A549 treated with AZD9567 at 1 μM for 4 hours (cell line): ENCODE data around the gene ZBTB18. TPM values are rescaled to one million over a fixed set of nuclear protein-coding genes. Genes with fewer than 3 reads are reported as not detected.

ENCODE experiments used
- total RNA-seq: library from RNA; stranded (reverse); fragments of 200-300 nt; extraction: Qiagen RNA extraction; gene quantifications from 5 replicates; pipeline ENCODE4 v1.2.3, GENCODE V29; 2022; ENCODE audit not compliant: insufficient read depth

The ZBTB18 gene
- 3.0 to 5.0 TPM (median 4.0 TPM) in 5 replicates for total RNA-seq

DNA sequence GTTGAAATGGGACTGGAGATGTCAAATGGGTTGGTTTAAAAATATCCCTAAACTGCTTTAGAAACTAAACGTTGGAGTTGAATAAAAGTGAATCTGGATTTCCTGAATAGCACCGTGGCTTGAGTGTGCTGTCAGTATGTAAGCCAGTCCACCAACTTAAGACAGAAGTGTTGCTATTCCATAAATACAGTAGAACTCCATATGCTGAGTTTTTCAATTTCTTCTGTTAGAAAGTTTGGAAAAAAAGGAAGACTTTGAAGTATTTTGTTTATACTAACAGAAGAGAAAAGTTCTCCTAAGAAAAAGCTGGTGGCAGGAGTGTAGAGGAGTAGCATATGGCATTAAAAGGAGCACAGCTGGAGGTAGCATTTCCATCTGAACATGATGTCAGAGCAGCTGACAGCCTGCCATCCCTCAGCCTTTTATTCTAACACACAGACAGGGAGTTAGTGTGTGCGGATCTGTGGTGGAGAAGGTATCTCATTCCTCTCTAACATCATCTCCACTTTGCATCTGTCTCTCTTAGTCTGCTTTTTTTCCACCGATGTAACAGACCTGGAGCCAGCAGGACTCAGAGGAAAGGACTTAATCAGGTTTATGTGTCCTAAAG is at the start of gene ZBTB18:
TSS of gene ZBTB18 (plus strand) at position 449 of the 610 bp plus-strand sequence. CDS start at position 598, 149 bp downstream.

Other genes starting within 250 kb of the ZBTB18 start
- gene AKT3, start 201.0 kb upstream of the ZBTB18 start, total RNA-seq, result 19.1 to 23.8 TPM (median 22.9 TPM) in 5 replicates